Measurements from ENCODE around the gene OR10J5.

The OR10J5 gene

GRCh38 chr1:159535907-159536306 is at the start of gene OR10J5:
Gene OR10J5, minus strand, starts transcription at chr1:159536007. Its CDS starts 0 bp downstream, at chr1:159536007.
- DNase-seq (ENCODE audit: low read depth), result no peak
- no peak for TF ChIP-seq CTCF (IDR thresholded peaks at IDR 0.05; ENCODE audit: control insufficient read depth, insufficient read depth, low read depth, low read length, missing control alignments)
- no peak within 1 kb of the TSS for H3K4me3 ChIP-seq (ENCODE audit: control insufficient read depth, low read depth, low read length)

GRCh38 chr1:159584536-159584935 is 48.7 kb upstream of the OR10J5 start:
- TF ChIP-seq CTCF (IDR thresholded peaks at IDR 0.05; ENCODE audit: control insufficient read depth, insufficient read depth, low read depth, low read length, missing control alignments), result no peak
- DNase-seq (ENCODE audit: low read depth), result no peak
- no peak overlapping the region for H3K4me3 ChIP-seq (ENCODE audit: control insufficient read depth, low read depth, low read length)

- DNase-seq (ENCODE audit: low read depth), result no peak
- H3K4me3 ChIP-seq (ENCODE audit: control insufficient read depth, low read depth, low read length), result no peak overlapping the region
- no peak for TF ChIP-seq CTCF (IDR thresholded peaks at IDR 0.05; ENCODE audit: control insufficient read depth, insufficient read depth, low read depth, low read length, missing control alignments)
Observed at GRCh38 chr1:159581422-159581821, 45.6 kb upstream of the OR10J5 start.

GRCh38 chr1:159580340-159580739 is 44.5 kb upstream of the OR10J5 start:
- H3K4me3 ChIP-seq (ENCODE audit: control insufficient read depth, low read depth, low read length), result no peak overlapping the region
- DNase-seq (ENCODE audit: low read depth), result no peak
- no peak for TF ChIP-seq CTCF (IDR thresholded peaks at IDR 0.05; ENCODE audit: control insufficient read depth, insufficient read depth, low read depth, low read length, missing control alignments)

GRCh38 chr1:159577446-159577845 is 41.6 kb upstream of the OR10J5 start:
- DNase-seq (ENCODE audit: low read depth), result no peak
- TF ChIP-seq CTCF (IDR thresholded peaks at IDR 0.05; ENCODE audit: control insufficient read depth, insufficient read depth, low read depth, low read length, missing control alignments), result no peak
- no peak overlapping the region for H3K4me3 ChIP-seq (ENCODE audit: control insufficient read depth, low read depth, low read length)

GRCh38 chr1:159562680-159563079 is 26.9 kb upstream of the OR10J5 start:
- no peak for TF ChIP-seq CTCF (IDR thresholded peaks at IDR 0.05; ENCODE audit: control insufficient read depth, insufficient read depth, low read depth, low read length, missing control alignments)
- no peak overlapping the region for H3K4me3 ChIP-seq (ENCODE audit: control insufficient read depth, low read depth, low read length)
- no peak for DNase-seq (ENCODE audit: low read depth)

- no peak for TF ChIP-seq CTCF (IDR thresholded peaks at IDR 0.05; ENCODE audit: control insufficient read depth, insufficient read depth, low read depth, low read length, missing control alignments)
- no peak overlapping the region for H3K4me3 ChIP-seq (ENCODE audit: control insufficient read depth, low read depth, low read length)
- no peak for DNase-seq (ENCODE audit: low read depth)
Observed at GRCh38 chr1:159561497-159561896, 25.7 kb upstream of the OR10J5 start.
